ENCODE data around the gene SRSF8. TPM values are rescaled to one million over a fixed set of nuclear protein-coding genes. Genes with fewer than 3 reads are reported as not detected.

The SRSF8 gene
- total and polyA plus RNA-seq, 2 donors (not counting 1 experiment from before 2014, with no cell fraction given): 44.4 to 69.5 TPM

GRCh38 chr11:95076981-95077380 lies 10.3 kb downstream of the SRSF8 start:
- TF ChIP-seq CTCF (IDR thresholded peaks at IDR 0.05) (no peak), EZH2 (IDR thresholded peaks at IDR 0.05; ENCODE audit: borderline replicate concordance, insufficient read depth, low read depth, low read length, poor library complexity, severe bottlenecking) (no peak)
- ATAC-seq (ENCODE audit: low read depth) (no peak), DNase-seq (no peak)
- intact Hi-C loops (cut with micrococcal nuclease): no loop called here
- Histone ChIP-seq H3K27me3 (replicated peaks in 1 of 4; ENCODE audit: control extremely low read depth in 1 of 4, control insufficient read depth in 3 of 4, insufficient read depth in 4 of 4, low read length in 3 of 4) (no peaks in the 10 kb centered on the region), H3K9me3 (ENCODE audit: control extremely low read depth in 1 of 3, control insufficient read depth in 2 of 3, insufficient read depth in 1 of 3, low read length in 2 of 3) (no peaks in the 10 kb centered on the region), H3K4me2 (replicated peaks; ENCODE audit: low read depth, low read length, poor library complexity, severe bottlenecking) (no peak overlapping the region), H4K20me1 (ENCODE audit: control insufficient read depth, insufficient read depth, low read length, poor library complexity, severe bottlenecking) (no peaks in the 10 kb centered on the region), H3K36me3 (replicated peaks in 1 of 2; ENCODE audit: control extremely low read depth in 1 of 2, control insufficient read depth in 1 of 2, extremely low read depth in 1 of 2, insufficient read depth in 2 of 2, low read length in 1 of 2) (peaks cover 0 to 4% of the 10 kb centered on the region in 2 experiments), H3K9ac (ENCODE audit: low read length) (no peak overlapping the region), H2AFZ (ENCODE audit: insufficient read depth, low read depth, low read length, poor library complexity, severe bottlenecking) (no peak overlapping the region), H3K4me3 (ENCODE audit: control extremely low read depth in 1 of 5, extremely low read depth in 1 of 5, insufficient read depth in 1 of 5, low read depth in 2 of 5, low read length in 4 of 5) (no peak overlapping the region), H3K4me1 (ENCODE audit: control insufficient read depth in 2 of 2, insufficient read depth in 2 of 2, low read length in 2 of 2) (peaks cover 3 to 4% of the 10 kb centered on the region in 2 donors), H3K79me2 (ENCODE audit: control insufficient read depth, insufficient read depth, low read length) (peaks cover 11% of the 10 kb centered on the region), H3K27ac (ENCODE audit: low read length in 2 of 2) (no peak overlapping the region)
- Mint-ChIP-seq H3K27me3 (no peaks in the 10 kb centered on the region), H3K4me3 (no peak overlapping the region), H3K27ac (no peak overlapping the region), H3K4me1 (peaks cover 6% of the 10 kb centered on the region), H3K9me3 (ENCODE audit: insufficient read depth) (no peaks in the 10 kb centered on the region)
- POLR2A ChIA-PET: no interaction called here
- CTCF ChIA-PET: interaction anchor here (1.0 to 1.2 kb wide), 3 partner anchors 9 to 59 kb away, joined by 3 read pairs; no protein-coding TSS in a partner anchor

GRCh38 chr11:95078526-95078925 lies 11.8 kb downstream of the SRSF8 start:
- no peaks in the 10 kb centered on the region for H4K20me1 ChIP-seq (ENCODE audit: control insufficient read depth, insufficient read depth, low read length, poor library complexity, severe bottlenecking)
- H3K4me1 ChIP-seq (ENCODE audit: control insufficient read depth in 2 of 2, insufficient read depth in 2 of 2, low read length in 2 of 2): peaks cover 3 to 4% of the 10 kb centered on the region in 2 donors
- no peak for TF ChIP-seq EZH2 (IDR thresholded peaks at IDR 0.05; ENCODE audit: borderline replicate concordance, insufficient read depth, low read depth, low read length, poor library complexity, severe bottlenecking)
- no peak for TF ChIP-seq CTCF (IDR thresholded peaks at IDR 0.05)
- DNase-seq (no peak), ATAC-seq (ENCODE audit: low read depth) (no peak)
- Mint-ChIP-seq H3K4me3 (no peak overlapping the region), H3K27me3 (no peaks in the 10 kb centered on the region), H3K27ac (no peak overlapping the region), H3K4me1 (peaks cover 3% of the 10 kb centered on the region), H3K9me3 (ENCODE audit: insufficient read depth) (no peaks in the 10 kb centered on the region)
- no peak overlapping the region for H3K4me3 ChIP-seq (ENCODE audit: control extremely low read depth in 1 of 5, extremely low read depth in 1 of 5, insufficient read depth in 1 of 5, low read depth in 2 of 5, low read length in 4 of 5)
- CTCF ChIA-PET: no interaction called here
- H3K36me3 ChIP-seq (replicated peaks in 1 of 2; ENCODE audit: control extremely low read depth in 1 of 2, control insufficient read depth in 1 of 2, extremely low read depth in 1 of 2, insufficient read depth in 2 of 2, low read length in 1 of 2): no peaks in the 10 kb centered on the region
- H3K9ac ChIP-seq (ENCODE audit: low read length): no peak overlapping the region
- H3K9me3 ChIP-seq (ENCODE audit: control extremely low read depth in 1 of 3, control insufficient read depth in 2 of 3, insufficient read depth in 1 of 3, low read length in 2 of 3): no peaks in the 10 kb centered on the region
- POLR2A ChIA-PET: no interaction called here
- intact Hi-C loops (cut with micrococcal nuclease): no loop called here
- H3K4me2 ChIP-seq (replicated peaks; ENCODE audit: low read depth, low read length, poor library complexity, severe bottlenecking): no peak overlapping the region
- no CpG with 5 or more reads among the region's 1 CpG for WGBS (ENCODE audit: insufficient coverage)
- no peaks in the 10 kb centered on the region for H3K27me3 ChIP-seq (replicated peaks in 1 of 4; ENCODE audit: control extremely low read depth in 1 of 4, control insufficient read depth in 3 of 4, insufficient read depth in 4 of 4, low read length in 3 of 4)
- H3K79me2 ChIP-seq (ENCODE audit: control insufficient read depth, insufficient read depth, low read length): peaks cover 4% of the 10 kb centered on the region
- no peak overlapping the region for H2AFZ ChIP-seq (ENCODE audit: insufficient read depth, low read depth, low read length, poor library complexity, severe bottlenecking)
- H3K27ac ChIP-seq (ENCODE audit: low read length in 2 of 2): no peak overlapping the region

Measured in B cell (primary cell).